SK-N-SH treated with all-trans-retinoic acid at 6 μM for 48 hours (cell line): ENCODE measurements around the gene HPCAL1.

Experiments
- ATAC-seq: fragments of 200-7000 bp; cut with Tn5 transposase; 3 replicates; pipeline ENCODE4 v1.9.1; 2020; ENCODE audit warnings: mild to moderate bottlenecking, moderate library complexity
- BACH2 ChIP-seq: fragments of 250-450 bp; sonication (Bioruptor Pico); IDR thresholded peaks from 2 replicates; pipeline ENCODE4 v1.9.0; 2021; ENCODE audit warnings: mild to moderate bottlenecking, borderline replicate concordance
- CSDC2 ChIP-seq: fragments of 250-450 bp; sonication (Bioruptor Pico); IDR thresholded peaks from 2 replicates; pipeline ENCODE4 v1.5.0; 2020; ENCODE audit warnings: mild to moderate bottlenecking, moderate library complexity
- CSRNP3 ChIP-seq: fragments of 250-450 bp; sonication (Bioruptor Pico); IDR thresholded peaks from 2 replicates; pipeline ENCODE4 v1.5.1; 2021; ENCODE audit warnings: mild to moderate bottlenecking, moderate library complexity
- ESRRG ChIP-seq: fragments of 250-450 bp; sonication (Bioruptor Pico); IDR thresholded peaks from 2 replicates; pipeline ENCODE4 v1.6.1; 2021; ENCODE audit warnings: mild to moderate bottlenecking
- GLIS3 ChIP-seq: fragments of 250-450 bp; sonication (Bioruptor Pico); IDR thresholded peaks from 2 replicates; pipeline ENCODE4 v1.5.0; 2020; ENCODE audit warnings: mild to moderate bottlenecking, moderate library complexity
- ISL1 ChIP-seq: fragments of 250-450 bp; sonication (Bioruptor Pico); IDR thresholded peaks from 2 replicates; pipeline ENCODE4 v2.1.2; 2022; ENCODE audit warnings: mild to moderate bottlenecking, moderate library complexity
- POU6F1 ChIP-seq: fragments of 250-450 bp; sonication (Bioruptor Pico); IDR thresholded peaks from 2 replicates; pipeline ENCODE4 v1.8.0; 2021; ENCODE audit warnings: low read depth, mild to moderate bottlenecking, moderate library complexity, borderline replicate concordance
- RARB ChIP-seq: fragments of 250-450 bp; sonication (Bioruptor Pico); IDR thresholded peaks from 2 replicates; pipeline ENCODE4 v1.8.0; 2021; ENCODE audit warnings: mild to moderate bottlenecking, moderate library complexity
- SNAI2 ChIP-seq: fragments of 250-450 bp; sonication (Bioruptor Pico); IDR thresholded peaks from 2 replicates; pipeline ENCODE4 v1.5.0; 2020; ENCODE audit warnings: mild to moderate bottlenecking, moderate library complexity
- TCF4 ChIP-seq: fragments of 250-450 bp; sonication (Bioruptor Pico); IDR thresholded peaks from 2 replicates; pipeline ENCODE4 v1.8.0; 2021; ENCODE audit warnings: mild to moderate bottlenecking, moderate library complexity, borderline replicate concordance
- TOX ChIP-seq: fragments of 250-450 bp; sonication (Bioruptor Pico); IDR thresholded peaks from 2 replicates; pipeline ENCODE4 v1.8.0; 2021; ENCODE audit warnings: mild to moderate bottlenecking, moderate library complexity, borderline replicate concordance
- TSHZ2 ChIP-seq: fragments of 250-450 bp; sonication (Bioruptor Pico); IDR thresholded peaks from 2 replicates; pipeline ENCODE4 v1.5.0; 2020; ENCODE audit warnings: mild to moderate bottlenecking, moderate library complexity
- ZC3H10 ChIP-seq: fragments of 250-450 bp; sonication (Bioruptor Pico); IDR thresholded peaks from 2 replicates; pipeline ENCODE4 v1.5.1; 2021; ENCODE audit warnings: mild to moderate bottlenecking, moderate library complexity
- ZFP3 ChIP-seq: fragments of 250-450 bp; sonication (Bioruptor Pico); IDR thresholded peaks from 2 replicates; pipeline ENCODE4 v1.5.0; 2020; ENCODE audit warnings: mild to moderate bottlenecking, moderate library complexity
- ZFP30 ChIP-seq: fragments of 450-650 bp; formaldehyde crosslinking; IDR thresholded peaks from 2 replicates; pipeline ENCODE4 v1.5.0; 2022; ENCODE audit warnings: mild to moderate bottlenecking, moderate library complexity
- ZNF70 ChIP-seq: fragments of 450-650 bp; formaldehyde crosslinking; IDR thresholded peaks from 2 replicates; pipeline ENCODE4 v1.5.0; 2020; ENCODE audit warnings: mild to moderate bottlenecking, moderate library complexity
- ZNF8 ChIP-seq: fragments of 450-650 bp; formaldehyde crosslinking; IDR thresholded peaks from 2 replicates; pipeline ENCODE4 v1.5.0; 2020; ENCODE audit warnings: mild to moderate bottlenecking, moderate library complexity
- TF ChIP-seq, protein P1 (sequence below): fragments of 250-450 bp; sonication (Bioruptor Pico); IDR thresholded peaks from 2 replicates; pipeline ENCODE4 v1.8.0; 2020; ENCODE audit warnings: mild to moderate bottlenecking, moderate library complexity, borderline replicate concordance

The HPCAL1 gene

GRCh38 chr2:10475811-10476660, 173.3 kb downstream of the HPCAL1 start:
- no peak for ATAC-seq
- TF ChIP-seq GLIS3 (CRISPR knock-in tag), result no peak
- TF ChIP-seq CSRNP3 (CRISPR knock-in tag), result no peak
- no peak for TF ChIP-seq ZFP3 (CRISPR knock-in tag)
- TF ChIP-seq POU6F1, result no peak
- TF ChIP-seq ZC3H10 (CRISPR knock-in tag), result no peak
- TF ChIP-seq ESRRG (CRISPR knock-in tag), result no peak
- no peak for TF ChIP-seq BACH2 (CRISPR knock-in tag)
- no peak for TF ChIP-seq ZNF8 (CRISPR knock-in tag)
- TF ChIP-seq TCF4, result no peak

DNA sequence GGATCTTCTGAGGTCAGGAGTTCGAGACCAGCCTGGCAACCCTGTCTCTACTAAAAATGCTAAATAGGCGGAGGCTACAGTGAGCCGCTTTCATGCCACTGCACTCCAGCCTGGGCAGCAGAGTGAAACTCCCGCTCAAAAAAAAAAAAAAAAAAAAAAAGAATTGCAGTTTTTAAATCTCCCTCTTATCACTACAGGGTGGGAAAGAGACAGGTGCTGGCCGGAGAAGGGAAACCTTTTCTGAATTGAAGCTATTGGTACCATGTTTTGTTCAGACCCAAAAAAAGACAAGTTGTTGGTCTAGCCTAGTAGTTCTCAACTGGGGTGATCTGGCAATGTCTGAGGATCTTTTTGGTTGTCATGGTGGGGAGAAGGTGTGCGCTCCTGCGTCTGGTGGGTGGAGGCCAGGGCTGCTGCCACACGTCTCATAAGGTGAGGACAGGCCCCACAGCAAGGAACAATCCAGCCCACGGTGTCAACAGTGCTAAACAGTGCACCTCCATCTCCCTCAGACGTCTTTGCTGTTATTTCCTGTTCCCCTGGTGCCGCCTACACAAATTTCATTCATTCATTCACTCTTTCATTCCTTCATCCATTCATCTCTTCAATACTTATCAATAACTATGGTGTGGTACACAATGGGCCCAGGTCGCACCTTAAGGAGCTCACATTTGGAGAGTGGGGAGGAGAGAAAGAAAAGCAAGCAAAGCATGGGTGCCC, 174.2 kb downstream of the HPCAL1 start:
- ATAC-seq, result no peak
- TF ChIP-seq CSDC2 (CRISPR knock-in tag) (no peak), ISL1 (no peak), POU6F1 (no peak), BACH2 (CRISPR knock-in tag) (no peak), ZFP30 (no peak), ESRRG (CRISPR knock-in tag) (no peak), TSHZ2 (CRISPR knock-in tag) (no peak), ZNF8 (CRISPR knock-in tag) (no peak), ZC3H10 (CRISPR knock-in tag) (no peak), TCF4 (no peak), SNAI2 (CRISPR knock-in tag) (no peak), TOX (no peak), GLIS3 (CRISPR knock-in tag) (no peak), ZNF70 (CRISPR knock-in tag) (no peak), RARB (CRISPR knock-in tag) (no peak)
- TF ChIP-seq, protein P1, sequence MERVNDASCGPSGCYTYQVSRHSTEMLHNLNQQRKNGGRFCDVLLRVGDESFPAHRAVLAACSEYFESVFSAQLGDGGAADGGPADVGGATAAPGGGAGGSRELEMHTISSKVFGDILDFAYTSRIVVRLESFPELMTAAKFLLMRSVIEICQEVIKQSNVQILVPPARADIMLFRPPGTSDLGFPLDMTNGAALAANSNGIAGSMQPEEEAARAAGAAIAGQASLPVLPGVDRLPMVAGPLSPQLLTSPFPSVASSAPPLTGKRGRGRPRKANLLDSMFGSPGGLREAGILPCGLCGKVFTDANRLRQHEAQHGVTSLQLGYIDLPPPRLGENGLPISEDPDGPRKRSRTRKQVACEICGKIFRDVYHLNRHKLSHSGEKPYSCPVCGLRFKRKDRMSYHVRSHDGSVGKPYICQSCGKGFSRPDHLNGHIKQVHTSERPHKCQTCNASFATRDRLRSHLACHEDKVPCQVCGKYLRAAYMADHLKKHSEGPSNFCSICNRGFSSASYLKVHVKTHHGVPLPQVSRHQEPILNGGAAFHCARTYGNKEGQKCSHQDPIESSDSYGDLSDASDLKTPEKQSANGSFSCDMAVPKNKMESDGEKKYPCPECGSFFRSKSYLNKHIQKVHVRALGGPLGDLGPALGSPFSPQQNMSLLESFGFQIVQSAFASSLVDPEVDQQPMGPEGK, result no peak
- TF ChIP-seq, all 23 proteins: peak for 0
